Breast epithelium (tissue), 4 donors: ENCODE data around the gene RAB11FIP5. TPM values are rescaled to one million over a fixed set of nuclear protein-coding genes. Genes with fewer than 3 reads are reported as not detected.

Source experiments
- DNase-seq, 2 donors: peaks; one replicate each; pipeline ENCODE4 v3.0.0-alpha.2; 2019; ENCODE audit warnings: low spot score in 2 of 2
- H3K27ac ChIP-seq, 2 donors: fragments of 200-600 bp; sonication (generic) in 1 of 2; one replicate each; pipeline ENCODE4 v1.5.1; 2016 to 2019; ENCODE audit warnings: mild to moderate bottlenecking in 1 of 2
- H3K27me3 ChIP-seq, 2 donors: fragments of 200-600 bp; sonication (generic) in 1 of 2; one replicate each; pipeline versions ENCODE4 v1.5.1 to v1.6.0; 2017 to 2019; ENCODE audit warnings: control low read depth in 1 of 2, mild to moderate bottlenecking in 1 of 2
- H3K36me3 ChIP-seq: fragments of 200-600 bp; one replicate; pipeline ENCODE4 v1.5.1; 2019
- H3K4me1 ChIP-seq, 2 donors: fragments of 200-600 bp; sonication (generic); one replicate each; pipeline ENCODE4 v1.5.1; 2016 to 2019; ENCODE audit warnings: control low read depth in 1 of 2
- H3K4me3 ChIP-seq, 3 donors: fragments of 200-600 bp; sonication (generic); 1 replicate in 2 of 3; 2 replicates in 1 of 3; pipeline ENCODE4 v1.5.1; 2016 to 2019; ENCODE audit warnings: mild to moderate bottlenecking in 3 of 3, moderate library complexity in 2 of 3
- H3K9me3 ChIP-seq, 2 donors: fragments of 200-600 bp; sonication (generic) in 1 of 2; one replicate each; pipeline ENCODE4 v1.5.1; 2016 to 2019; ENCODE audit warnings: control low read depth in 1 of 2
- POLR2A ChIP-seq: fragments of 450-650 bp; IDR thresholded peaks from one replicate; pipeline ENCODE4 v1.6.1; 2016; ENCODE audit warnings: antibody characterized with exemption, mild to moderate bottlenecking, moderate library complexity
- POLR2AphosphoS5 ChIP-seq, 3 donors: sonication (generic); formaldehyde crosslinking; IDR thresholded peaks; one replicate each; pipeline ENCODE4 v1.6.1; 2017; ENCODE audit warnings: antibody characterized with exemption in 3 of 3
- intact Hi-C: fragments of 100-400 bp; cut with DNase I; formaldehyde crosslinking; loops from one replicate; pipeline ENCODE4 v1.15.1; 2023; ENCODE audit warnings: low total_unique reads
- total RNA-seq, 3 donors: library from RNA; depleted of rRNA; stranded (reverse); fragments of >200 nt; gene quantifications; one replicate each; pipeline ENCODE4 v1.1.0, GENCODE V29; 2016
- TF ChIP-seq, protein P1 (sequence below), 3 donors: fragments of 450-650 bp; IDR thresholded peaks; one replicate each; pipeline ENCODE4 v1.5.1; 2016 to 2017; ENCODE audit warnings: antibody characterized with exemption in 3 of 3, mild to moderate bottlenecking in 3 of 3, moderate library complexity in 3 of 3

RAB11FIP5 gene
- total RNA-seq, 3 donors from 2014 or later = 20.6 to 27.4 (median 26.5) TPM

DNA sequence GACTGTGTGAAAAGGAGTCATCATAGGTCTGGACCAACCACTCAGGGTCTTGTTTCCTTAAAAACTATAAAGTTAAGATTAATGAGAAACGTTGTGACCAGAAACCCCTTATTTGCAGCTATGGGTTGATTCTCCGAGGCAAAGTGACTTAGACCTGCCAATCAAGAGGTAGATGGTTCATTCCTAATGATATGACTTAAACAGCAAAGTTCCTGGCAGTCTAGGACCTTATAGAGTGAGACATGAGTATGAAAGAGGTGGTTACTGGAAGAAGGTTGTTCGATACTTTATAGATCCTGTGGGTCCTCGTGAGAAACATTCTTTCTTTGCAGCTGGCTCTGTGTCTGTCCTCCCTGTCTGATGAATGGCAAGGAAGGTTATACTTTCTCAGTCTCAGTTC, 49.3 kb downstream of the RAB11FIP5 start:
- no peak for DNase-seq
- TF ChIP-seq POLR2AphosphoS5 (IDR thresholded peaks at IDR 0.05) (no peak), POLR2A (no peak)
- TF ChIP-seq, protein P1, sequence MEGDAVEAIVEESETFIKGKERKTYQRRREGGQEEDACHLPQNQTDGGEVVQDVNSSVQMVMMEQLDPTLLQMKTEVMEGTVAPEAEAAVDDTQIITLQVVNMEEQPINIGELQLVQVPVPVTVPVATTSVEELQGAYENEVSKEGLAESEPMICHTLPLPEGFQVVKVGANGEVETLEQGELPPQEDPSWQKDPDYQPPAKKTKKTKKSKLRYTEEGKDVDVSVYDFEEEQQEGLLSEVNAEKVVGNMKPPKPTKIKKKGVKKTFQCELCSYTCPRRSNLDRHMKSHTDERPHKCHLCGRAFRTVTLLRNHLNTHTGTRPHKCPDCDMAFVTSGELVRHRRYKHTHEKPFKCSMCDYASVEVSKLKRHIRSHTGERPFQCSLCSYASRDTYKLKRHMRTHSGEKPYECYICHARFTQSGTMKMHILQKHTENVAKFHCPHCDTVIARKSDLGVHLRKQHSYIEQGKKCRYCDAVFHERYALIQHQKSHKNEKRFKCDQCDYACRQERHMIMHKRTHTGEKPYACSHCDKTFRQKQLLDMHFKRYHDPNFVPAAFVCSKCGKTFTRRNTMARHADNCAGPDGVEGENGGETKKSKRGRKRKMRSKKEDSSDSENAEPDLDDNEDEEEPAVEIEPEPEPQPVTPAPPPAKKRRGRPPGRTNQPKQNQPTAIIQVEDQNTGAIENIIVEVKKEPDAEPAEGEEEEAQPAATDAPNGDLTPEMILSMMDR (IDR thresholded peaks at IDR 0.05) = no peak
- Histone ChIP-seq H3K36me3 (no peaks in the 10 kb centered on the region), H3K27me3 (no peaks in the 10 kb centered on the region), H3K4me1 (no peaks in the 10 kb centered on the region), H3K27ac (peak overlapping the region in 1 of 2 donors; percentile 38), H3K9me3 (peaks cover 0 to 1% of the 10 kb centered on the region in 2 donors), H3K4me3 (no peak overlapping the region)
- intact Hi-C loops = no loop called here

DNA sequence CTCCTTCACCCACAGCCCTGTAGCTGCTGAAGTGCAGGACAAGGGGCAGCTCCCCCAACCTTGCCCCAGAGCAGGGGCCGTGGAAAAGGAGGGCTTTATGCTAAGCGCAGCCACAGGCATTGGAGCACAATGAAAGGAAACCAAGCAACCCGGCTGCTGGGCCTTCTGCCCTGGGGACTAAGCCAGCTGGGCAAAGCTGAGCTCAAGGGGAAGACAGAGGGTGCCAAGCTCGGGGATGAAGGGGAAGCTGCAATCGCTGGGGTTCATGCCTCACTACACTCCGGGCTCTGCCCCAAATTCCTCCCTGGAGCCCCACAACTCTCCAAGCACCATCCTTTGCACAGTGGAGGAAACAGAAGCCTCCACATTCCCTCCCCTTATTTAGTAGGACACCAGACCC, 53.6 kb downstream of the RAB11FIP5 start:
- Histone ChIP-seq H3K27me3 (no peaks in the 10 kb centered on the region), H3K9me3 (peaks cover 4 to 9% of the 10 kb centered on the region in 2 donors), H3K27ac (no peak overlapping the region), H3K36me3 (no peaks in the 10 kb centered on the region), H3K4me3 (no peak overlapping the region), H3K4me1 (no peaks in the 10 kb centered on the region)
- intact Hi-C loops = no loop called here
- no peak for TF ChIP-seq POLR2A
- TF ChIP-seq, protein P1 (IDR thresholded peaks at IDR 0.05) = no peak
- no peak for TF ChIP-seq POLR2AphosphoS5 (IDR thresholded peaks at IDR 0.05)
- no peak for DNase-seq

DNA sequence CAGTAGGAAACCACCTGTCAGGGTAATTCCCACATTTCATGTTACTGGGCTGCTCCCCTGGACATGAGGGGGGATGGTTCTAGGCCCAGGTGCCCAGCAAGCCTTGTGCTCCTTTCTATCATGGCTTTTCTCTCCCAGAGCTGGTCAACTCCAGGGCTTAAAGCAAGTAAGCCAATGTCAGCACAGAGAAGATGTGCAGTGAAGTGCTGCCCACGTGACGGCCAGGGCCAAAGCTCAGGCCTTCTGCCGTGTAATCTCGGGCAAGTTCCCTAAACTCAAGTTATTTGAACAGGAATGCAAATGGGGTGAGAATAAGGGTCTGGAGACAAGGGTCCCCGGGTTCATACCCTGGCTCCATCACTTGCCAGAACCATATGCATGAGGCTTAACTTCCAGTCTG, 57.8 kb downstream of the RAB11FIP5 start:
- Histone ChIP-seq H3K27ac (no peak overlapping the region), H3K4me1 (no peaks in the 10 kb centered on the region), H3K36me3 (no peaks in the 10 kb centered on the region), H3K9me3 (peaks cover 4 to 9% of the 10 kb centered on the region in 2 donors), H3K27me3 (no peaks in the 10 kb centered on the region), H3K4me3 (no peak overlapping the region)
- no peak for DNase-seq
- TF ChIP-seq POLR2A = no peak
- TF ChIP-seq, protein P1 (IDR thresholded peaks at IDR 0.05) = no peak
- TF ChIP-seq POLR2AphosphoS5 (IDR thresholded peaks at IDR 0.05) = no peak
- intact Hi-C loops = no loop called here

DNA sequence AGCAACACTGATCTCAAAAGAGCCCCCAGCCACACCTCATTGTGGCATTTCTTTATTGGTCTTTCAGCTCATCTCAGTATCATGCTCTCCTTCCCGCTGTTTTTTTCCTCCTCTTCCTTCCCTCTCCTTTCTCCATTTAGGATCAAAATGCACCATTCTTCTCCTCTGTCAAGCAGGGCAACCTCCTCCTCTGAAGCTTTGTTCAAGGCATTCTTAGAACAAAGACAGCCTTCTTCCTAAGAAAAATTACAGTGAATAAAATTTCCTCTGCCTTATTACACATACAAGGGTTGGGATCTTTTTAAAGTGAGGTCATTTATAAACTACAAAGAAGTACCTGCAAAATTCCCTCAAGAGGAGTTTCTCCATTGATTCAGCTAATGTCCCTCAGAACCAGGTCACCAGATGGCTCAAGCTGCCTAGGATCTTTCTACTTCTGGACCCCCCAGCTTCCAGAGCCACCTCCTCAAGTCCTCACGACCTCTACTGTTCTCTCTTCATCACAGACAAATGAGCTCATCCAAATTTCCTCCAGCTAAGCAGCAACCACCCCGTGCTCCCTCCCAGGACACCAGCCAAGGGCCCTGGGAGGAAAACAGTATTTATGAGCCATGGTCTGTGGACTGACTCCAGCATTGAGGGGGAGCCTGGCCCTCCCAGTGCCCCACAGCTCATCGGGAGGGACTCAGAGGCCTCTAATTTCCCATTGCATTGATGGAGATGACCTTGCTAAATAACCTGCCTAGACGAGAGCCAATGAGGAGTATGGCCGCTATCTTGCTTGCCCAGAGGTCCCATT, 59.2 kb downstream of the RAB11FIP5 start:
- intact Hi-C loops = no loop called here
- Histone ChIP-seq H3K27me3 (no peaks in the 10 kb centered on the region), H3K36me3 (no peaks in the 10 kb centered on the region), H3K4me1 (no peaks in the 10 kb centered on the region), H3K27ac (no peak overlapping the region), H3K4me3 (no peak overlapping the region), H3K9me3 (peaks cover 4 to 8% of the 10 kb centered on the region in 2 donors)
- TF ChIP-seq POLR2A = no peak
- no peak for TF ChIP-seq POLR2AphosphoS5 (IDR thresholded peaks at IDR 0.05)
- TF ChIP-seq, protein P1 (IDR thresholded peaks at IDR 0.05) = no peak
- no peak for DNase-seq

DNA sequence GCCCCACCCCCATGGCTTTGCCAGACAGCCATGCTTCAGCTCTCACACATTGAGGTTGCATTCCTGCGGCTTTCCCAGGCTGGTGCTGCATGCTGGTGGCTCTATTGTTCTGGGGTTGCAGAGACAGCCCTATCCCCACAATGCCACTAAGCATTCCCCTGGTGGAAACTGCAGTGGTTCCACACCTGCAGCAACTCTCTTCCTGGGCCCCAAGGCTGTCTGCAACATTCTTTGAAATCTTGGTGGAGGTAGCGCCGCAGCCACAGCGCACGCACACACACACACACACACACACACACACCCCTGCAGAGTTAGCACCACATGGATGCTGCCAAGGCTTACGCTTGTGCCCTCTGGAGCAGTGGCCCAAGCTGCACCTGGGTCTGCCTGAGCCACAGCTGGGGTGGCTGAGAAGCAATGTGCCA, 62.6 kb downstream of the RAB11FIP5 start:
- no peak overlapping the region for H3K27ac ChIP-seq
- no peak for TF ChIP-seq POLR2AphosphoS5 (IDR thresholded peaks at IDR 0.05)
- no peak for TF ChIP-seq POLR2A
- no peaks in the 10 kb centered on the region for H3K9me3 ChIP-seq
- H3K36me3 ChIP-seq = no peaks in the 10 kb centered on the region
- H3K27me3 ChIP-seq = no peaks in the 10 kb centered on the region
- intact Hi-C loops = no loop called here
- no peaks in the 10 kb centered on the region for H3K4me1 ChIP-seq
- no peak for DNase-seq
- no peak overlapping the region for H3K4me3 ChIP-seq
